ENCODE measurements around the gene PHAF1.

The PHAF1 gene

DNA sequence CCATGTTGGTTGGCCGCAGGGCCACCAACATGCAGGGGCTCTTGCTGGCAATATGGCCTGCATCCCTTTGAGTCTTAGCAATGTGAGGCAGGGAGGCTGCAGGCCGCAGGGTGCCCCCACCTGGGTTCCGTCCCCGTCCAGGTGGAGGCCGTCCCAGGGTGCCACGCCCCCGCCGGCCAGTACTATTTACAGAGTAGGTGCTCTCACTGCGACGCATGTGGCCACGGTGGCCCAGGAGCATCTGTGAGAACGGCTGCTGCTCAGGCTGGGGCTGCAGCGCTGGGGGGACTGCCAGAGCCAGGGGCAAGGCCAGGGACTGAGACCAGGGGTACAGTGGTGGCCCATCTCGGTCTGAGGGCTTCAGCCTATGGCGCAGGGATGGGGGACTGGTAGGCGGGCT is 70.4 kb downstream of the PHAF1 start:
- DNase-seq (ENCODE audit: low read depth): no peak

DNA sequence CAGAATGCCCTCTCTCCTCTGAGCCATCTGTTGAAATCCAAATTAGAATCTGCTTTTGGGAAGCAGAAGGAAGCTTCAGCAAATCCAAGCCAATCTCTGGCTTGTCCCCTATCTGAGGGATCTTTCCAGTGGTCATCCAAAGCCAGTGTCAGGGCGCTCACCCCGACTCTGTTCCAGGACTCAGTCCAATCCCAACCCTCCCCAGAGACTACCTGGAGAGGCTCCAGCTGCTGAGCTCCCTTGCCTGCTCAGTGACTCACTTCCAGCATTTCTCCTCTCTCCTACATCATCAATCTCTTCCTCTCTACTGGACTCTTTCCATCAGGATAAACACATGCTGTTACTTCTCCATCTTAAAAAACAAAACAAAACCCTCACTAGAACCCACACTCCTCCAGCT is 71.6 kb downstream of the PHAF1 start:
- no peak for DNase-seq (ENCODE audit: low read depth)

DNA sequence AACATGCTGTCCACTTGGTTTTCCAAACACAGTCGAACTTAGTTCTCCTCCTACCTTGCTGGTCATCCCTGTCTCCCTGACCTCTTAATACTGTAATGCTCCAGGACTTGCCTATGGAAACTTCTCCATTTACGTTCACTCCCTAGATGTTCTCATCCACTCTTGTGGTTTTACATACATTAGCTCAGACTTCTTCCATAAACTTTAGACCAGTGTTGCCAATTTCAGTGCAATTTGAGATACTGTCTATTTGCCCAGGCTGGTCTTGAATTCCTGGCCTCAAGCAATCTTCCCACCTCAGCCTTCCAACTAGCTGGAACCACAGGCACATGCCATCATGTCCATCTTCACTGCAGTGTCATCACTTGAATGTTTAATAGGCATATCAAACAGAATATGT is 72.5 kb downstream of the PHAF1 start:
- no peak for DNase-seq (ENCODE audit: low read depth)

DNA sequence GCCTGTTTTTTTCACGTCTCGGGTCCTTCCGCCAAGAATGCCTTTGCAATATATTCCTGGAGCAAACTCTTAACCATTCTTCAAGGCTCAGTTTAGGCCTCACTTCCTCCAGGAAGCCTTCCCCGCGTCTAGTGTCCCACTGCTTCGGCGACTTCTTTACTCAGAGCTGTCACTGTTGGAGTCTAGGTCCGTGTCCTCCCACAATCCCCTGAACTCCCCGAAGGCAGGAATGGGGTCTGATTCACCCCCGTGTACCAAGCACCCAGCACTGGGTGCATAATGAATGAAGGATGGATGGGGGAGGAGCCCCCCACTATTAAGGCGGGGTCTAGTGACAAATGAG is 73.5 kb downstream of the PHAF1 start:
- DNase-seq (ENCODE audit: low read depth): no peak

DNA sequence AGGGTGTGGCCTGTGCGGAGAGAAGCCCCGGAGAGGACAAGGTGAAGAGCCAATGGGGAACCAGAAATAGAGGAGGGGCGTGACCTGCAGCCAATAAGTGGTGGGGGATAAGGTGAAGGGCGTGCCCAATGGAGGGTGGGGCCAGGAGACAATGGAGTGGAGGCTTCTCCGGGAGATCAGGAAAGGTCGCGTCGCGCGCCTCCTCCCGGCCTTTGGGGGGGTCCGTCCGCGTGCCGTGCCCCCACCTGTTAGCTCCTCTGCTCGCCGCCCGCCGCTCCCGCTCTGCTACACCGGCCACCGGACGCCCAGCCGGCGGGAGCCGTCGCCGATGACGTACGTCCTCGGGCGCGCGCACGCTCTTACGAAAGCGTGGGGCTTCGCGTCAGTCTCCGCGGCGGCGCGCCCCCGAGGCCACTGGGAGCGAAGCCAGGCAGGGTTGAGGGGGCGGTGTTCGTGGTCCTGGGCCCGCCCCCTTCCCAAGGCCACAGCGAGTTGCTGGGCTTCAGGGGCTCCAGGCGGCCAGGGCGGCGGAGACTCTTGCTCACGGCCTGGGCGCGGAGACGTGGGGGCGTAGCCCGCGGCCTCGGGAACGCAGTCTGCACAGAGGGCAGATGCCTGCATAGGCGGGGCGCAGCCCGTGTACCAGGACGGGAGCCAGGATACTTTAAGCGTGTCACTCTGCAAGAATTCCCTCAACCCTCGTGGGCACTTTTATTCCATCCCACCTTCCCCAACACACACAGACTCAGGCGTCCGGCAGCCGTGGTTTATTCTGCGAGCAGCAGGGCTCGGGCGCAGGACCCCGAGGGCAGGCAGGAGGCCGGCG is 74.1 kb downstream of the PHAF1 start, which contains the start of gene MATCAP1:
Gene MATCAP1, minus strand, starts transcription at position 337 of the 826 bp plus-strand sequence. CDS start 3,353 bp downstream, outside the sequence.
- peak; percentile 93 for DNase-seq (ENCODE audit: low read depth)

DNA sequence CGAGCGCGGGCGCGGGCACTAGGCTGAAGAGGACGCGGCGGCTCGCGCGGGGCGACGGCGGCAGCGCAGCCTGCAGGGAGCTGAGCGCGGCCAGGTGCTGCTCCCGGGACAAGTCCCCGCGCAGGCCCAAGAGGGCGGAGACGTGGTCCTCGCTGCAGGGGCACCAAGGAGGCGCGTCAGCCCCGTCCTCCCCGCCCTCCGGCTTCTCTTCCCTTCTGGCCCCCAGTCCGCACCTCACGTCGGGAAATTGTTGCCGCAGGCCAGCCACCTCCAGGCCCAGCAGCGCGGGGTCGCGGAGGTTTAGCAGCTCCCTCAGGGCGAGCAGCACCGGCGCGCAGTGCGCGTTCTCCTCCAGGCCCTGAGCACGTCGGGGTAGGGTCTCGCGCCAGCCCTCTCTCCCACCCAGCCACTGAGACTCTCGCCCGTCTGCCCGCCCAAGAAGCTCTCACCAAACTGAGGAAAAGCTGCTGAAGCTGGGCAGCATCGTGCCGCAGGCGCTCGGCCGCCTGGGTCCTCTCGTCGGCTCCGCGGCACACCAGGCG is 74.8 kb downstream of the PHAF1 start:
- no peak for DNase-seq (ENCODE audit: low read depth)

DNA sequence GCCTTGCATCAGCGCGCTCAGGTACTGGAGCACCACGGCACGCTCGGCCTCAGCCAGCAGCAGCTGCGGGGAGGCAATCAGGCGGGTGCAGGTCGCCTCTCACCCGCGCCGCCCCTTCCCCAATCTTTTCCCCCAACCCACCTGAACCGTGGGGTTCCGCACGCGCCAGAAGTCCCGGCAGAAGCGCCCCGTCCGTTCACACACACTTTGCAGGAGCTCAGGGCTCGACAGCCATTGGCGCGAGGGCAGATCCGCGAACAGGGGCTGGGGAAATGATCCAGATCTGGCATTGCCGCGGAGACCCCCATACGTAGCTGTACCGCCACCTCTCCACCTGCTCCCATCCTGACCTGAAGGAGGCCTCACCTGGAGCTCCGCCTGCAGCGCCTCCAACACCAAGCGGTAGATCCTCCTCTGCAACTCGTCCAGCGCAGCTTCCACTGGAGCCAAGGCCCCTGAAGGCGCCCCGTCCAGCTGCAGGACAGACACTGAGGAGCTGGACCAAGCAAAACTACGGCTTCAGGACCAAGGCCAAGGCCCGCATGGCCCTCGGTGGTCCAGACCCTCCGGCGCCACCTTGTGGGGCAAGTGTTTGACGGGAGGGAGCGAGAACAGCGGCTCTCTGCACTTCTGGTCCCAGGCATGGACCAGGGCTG is 75.4 kb downstream of the PHAF1 start:
- DNase-seq (ENCODE audit: low read depth): peak; percentile 56

DNA sequence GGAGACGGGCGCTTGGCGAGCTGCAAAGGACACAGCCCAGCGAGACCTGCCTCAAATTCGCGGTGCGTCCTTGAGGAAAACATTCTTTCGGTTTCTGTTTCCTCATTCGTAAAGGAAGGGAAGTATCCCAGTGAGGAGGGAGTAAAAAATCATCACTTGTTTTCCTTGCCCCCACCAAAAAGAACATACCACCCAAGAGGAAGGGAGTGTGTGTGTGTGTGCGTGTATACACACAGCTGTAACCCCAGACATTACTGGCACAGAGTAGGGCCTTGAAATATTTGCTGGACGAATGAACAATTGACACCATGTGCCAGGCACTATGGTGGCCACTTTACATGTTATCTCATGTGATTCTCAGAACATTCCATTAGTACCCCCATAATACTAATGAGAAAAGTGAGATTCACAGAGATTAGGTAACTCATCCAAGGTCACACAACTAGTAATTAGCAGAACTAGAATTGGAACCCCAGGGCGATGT is 76.0 kb downstream of the PHAF1 start:
- no peak for DNase-seq (ENCODE audit: low read depth)

DNA sequence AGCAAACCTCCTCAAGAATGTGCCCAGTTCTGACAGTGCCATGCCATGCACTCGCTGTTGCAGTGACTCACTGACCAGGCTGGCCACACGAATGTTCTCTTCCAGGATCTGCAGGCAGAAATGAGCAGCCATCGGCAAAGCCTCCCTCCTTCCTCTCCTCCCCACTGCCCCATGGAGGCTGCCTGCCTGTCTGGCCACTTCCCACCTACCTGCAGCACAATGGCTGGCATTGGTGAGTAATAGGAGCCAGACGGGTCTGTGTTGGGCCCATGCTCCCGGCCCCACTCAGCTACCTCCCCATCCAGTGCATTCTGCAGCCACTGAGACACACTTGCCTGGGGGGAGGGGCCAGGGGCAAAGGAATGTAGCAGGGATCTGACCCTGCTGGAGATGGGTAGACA is 76.8 kb downstream of the PHAF1 start:
- no peak for DNase-seq (ENCODE audit: low read depth)

DNA sequence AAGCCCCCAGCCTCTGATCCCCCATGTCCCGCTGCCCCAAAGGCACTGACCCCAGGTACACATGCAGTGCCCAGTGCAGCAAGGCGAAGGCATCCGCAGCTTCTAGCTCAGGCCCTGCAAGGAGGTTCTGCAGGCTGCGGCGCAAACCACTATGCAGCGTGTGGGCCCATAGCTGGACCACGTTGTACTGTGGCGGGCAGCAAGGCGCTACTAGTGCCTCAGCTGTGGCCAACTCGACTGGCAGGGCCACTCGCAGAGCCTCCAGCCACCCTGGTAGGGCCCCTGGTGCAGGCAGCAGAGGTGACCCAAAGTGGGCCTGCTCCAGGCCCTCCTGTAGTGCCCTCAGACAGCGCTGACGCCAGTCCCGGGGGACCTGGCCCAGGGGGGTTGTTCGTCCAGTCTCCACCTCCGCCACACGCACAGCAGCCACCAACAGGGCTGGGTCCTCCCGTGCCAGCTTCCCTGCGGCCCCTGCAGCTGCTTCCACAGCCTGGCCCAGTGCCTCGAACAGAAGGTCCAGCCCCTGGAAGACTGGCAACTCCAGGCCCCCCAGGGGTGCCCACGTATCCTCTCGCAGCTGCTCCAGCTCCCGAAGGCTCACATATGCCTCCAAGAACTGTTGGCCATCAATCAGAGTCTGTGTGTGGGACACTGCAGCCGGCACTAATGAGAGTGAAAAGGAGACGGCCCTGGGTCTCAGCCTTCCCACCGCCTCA is 77.6 kb downstream of the PHAF1 start:
- DNase-seq (ENCODE audit: low read depth): no peak

DNA sequence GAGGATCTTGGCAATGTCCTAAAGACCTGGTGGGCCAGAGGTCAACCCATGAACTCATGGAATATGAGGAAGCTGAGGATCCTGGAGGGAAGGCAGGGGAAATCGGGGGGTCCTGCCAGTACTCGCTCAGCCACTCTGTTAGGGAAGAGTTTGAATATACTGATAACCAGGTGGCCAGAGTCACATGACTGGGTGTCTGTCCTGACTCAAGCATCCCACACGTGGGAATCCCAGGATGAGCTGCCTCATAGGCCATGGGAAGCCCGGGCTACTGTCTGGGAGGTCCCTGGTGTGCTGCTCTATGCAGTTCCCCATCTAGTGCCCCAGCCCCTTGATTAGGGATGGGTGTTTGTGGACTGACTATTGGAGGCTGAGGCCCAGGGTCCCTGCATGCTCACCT is 78.6 kb downstream of the PHAF1 start:
- DNase-seq (ENCODE audit: low read depth): no peak

DNA sequence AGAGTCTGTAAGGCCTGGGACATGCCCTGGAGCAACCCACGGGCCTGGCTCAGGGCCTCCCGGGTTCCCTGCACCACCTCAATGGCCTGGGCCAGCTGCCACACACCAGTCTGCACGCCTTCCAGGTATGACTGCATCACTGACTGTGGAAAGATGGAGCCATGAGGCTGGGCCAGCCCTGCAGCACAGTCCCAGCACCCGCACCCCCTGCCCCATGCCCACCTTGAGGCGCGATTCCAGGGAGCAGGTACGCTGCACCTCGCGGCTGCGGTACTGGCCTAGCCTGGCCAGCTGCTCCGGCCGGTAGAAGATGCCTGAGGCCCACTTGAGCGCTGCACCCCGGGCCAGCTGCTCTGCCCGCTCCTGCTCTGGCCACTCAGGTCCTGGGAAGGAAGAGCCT is 79.1 kb downstream of the PHAF1 start:
- DNase-seq (ENCODE audit: low read depth): no peak

DNA sequence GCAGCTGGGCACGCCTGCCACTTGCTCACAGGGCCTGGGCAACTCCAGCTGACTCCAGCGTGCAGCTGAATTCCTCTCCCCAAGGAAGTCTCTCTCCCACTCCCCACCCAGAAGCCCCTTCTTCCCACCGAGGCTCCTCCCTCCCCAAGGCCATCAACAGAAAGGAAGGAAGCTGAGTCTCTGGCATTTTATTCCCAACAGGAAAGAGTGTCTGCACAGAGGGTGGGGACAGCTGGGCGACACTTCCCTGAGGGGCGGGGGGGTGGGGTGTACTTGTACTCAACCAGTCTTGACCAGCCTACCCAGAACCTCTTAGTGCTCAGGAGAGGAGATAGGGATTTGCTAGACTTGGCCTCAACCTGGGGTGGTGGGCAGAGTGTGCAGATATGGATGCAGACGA is 80.3 kb downstream of the PHAF1 start, which contains the start of gene EXOC3L1:
Gene EXOC3L1, minus strand, starts transcription at position 96 of the 400 bp plus-strand sequence. CDS start 460 bp downstream, outside the sequence.
- DNase-seq (ENCODE audit: low read depth): no peak

DNA sequence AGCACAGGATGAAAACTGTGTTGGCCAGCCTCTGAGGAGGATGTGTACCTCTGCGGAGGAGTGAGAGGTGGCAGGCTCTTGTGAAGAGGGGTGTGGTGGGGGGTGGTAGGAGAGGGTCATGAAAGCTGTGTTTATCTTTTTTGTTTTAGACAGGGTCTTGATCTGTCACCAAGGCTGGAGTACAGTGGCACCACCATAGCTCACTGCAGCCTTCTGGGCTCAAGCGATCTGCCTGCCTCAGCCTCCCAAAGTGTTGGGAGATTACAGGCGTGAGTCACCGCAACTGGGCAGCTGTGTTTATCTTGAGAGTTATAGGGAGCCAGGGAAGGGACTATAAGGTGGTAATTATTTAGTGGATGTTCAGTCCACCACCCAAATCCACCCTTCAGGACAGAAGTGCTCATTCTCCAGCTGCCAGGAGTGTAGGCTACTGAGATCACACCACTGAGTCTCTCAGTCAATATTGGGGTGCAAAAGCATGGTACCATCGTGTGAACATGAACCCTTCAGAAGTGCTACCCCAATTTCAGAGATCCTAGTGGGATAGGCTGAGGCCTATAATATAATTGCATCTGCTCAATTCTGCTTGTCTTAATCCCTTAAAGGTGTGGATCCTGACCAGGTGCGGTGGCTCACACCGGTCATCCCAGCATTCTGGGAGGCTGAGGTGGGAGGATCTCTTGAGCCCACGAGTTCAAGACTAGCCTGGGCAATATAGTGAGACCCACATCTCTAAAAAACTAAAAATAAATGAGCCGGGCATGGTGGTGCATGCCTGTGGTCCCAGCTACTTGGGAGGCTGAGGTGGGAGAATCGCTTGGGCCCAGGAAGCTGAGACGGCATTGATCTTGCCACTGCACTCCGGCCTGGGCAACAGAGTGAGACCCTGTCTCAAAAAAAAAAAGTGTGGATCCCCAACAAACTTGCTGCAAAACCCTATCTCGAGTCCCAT is 81.0 kb downstream of the PHAF1 start:
- no peak for DNase-seq (ENCODE audit: low read depth)

DNA sequence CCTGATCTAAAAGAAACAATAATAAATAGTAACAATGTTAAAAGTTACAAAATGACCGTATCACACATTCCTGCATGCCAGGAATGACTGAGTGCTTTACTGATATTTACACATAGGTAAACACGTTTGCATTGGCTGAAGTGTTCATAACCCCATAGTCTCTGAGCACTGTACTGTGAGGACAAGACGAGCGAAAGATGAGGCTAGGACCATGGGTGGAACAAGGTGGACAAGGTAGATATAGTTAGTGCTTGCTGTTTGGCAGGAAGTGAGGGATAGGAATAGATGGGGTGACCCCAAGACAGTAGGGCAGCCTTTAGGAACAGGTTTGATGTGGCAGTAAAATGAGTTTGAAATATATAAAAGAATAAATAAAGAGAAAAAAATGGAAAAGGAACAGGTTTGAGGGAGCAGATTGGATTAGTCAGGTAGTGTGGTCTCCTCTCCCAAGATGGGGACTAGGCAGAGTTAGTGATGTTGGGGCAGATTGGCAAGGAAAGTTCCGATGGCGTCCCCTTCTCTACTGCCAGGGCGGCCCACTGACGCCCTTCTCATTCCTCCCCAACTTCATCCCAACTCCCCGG is 81.8 kb downstream of the PHAF1 start:
- DNase-seq (ENCODE audit: low read depth): no peak

DNA sequence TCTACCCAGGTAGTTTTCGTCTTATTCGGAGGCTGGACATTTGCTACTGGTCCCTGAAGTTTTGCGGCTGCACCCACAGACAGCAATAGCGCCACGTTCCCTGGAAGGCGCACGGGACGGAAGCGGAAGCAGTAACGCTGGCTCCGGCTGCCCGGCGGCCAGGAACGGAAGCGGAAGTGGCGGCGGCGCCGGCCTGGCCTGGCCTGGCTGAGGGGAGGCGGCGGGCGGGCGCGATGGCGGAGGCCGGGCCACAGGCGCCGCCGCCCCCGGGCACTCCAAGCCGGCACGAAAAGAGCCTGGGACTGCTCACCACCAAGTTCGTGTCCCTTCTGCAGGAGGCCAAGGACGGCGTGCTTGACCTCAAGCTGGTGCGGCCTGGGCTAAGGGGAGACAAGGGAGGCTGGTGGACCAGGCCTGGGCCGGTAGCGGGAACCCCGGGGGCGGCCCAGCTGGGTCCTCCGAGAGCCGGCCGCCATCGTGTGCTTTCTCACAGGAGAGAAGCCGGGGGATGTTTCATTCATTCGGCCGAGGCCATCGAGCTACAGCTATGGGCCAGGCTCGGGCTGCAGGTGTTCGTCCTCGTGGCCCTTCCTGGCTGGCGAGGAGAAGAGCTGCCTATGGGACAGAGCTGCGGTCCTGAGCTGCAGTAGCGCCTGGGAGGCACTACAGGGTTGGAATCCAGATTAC is 82.4 kb downstream of the PHAF1 start, which contains the start of gene E2F4:
Gene E2F4, plus strand, starts transcription at position 161 of the 687 bp plus-strand sequence. Its CDS starts 73 bp downstream, at position 234.
- peak; percentile 75 for DNase-seq (ENCODE audit: low read depth)

DNA sequence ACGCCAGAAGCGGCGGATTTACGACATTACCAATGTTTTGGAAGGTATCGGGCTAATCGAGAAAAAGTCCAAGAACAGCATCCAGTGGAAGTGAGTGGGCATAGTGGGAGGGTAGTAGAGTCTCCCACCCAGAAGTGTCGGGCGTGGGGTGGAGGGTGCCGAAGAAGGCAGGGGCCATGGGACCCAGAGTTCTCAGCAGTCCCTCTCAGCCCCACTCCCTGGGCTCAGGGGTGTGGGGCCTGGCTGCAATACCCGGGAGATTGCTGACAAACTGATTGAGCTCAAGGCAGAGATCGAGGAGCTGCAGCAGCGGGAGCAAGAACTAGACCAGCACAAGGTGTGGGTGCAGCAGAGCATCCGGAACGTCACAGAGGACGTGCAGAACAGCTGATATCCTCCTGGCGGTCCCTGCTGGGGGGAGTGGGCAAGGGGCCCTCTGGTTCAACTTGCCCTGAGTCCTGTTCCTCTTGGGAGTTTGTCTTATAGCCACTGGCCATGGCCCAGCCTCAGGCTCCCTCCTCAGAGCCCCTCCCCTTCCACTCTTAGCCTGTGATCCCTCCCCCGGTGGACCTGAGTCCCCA is 83.1 kb downstream of the PHAF1 start:
- no peak for DNase-seq (ENCODE audit: low read depth)

DNA sequence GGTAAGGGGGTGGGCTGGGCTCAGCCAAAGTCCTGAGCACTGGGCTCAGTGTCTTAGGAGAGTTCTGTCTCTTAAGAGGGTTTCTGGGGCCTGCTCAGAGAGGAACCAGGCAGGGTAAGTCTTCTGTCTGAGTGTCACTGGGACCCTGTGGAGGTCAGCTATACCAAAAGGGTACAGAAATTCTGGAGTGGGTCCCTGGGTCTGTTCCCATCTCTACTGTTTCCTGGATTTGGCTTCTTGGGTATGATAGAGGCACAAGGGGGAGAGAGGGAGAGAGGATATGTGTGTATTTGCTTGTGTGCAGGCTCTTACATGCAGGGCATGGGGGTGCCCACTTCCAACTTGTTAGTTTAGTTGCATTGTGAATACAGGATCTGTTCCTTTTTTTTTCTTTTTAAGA is 83.8 kb downstream of the PHAF1 start:
- no peak for DNase-seq (ENCODE audit: low read depth)

DNA sequence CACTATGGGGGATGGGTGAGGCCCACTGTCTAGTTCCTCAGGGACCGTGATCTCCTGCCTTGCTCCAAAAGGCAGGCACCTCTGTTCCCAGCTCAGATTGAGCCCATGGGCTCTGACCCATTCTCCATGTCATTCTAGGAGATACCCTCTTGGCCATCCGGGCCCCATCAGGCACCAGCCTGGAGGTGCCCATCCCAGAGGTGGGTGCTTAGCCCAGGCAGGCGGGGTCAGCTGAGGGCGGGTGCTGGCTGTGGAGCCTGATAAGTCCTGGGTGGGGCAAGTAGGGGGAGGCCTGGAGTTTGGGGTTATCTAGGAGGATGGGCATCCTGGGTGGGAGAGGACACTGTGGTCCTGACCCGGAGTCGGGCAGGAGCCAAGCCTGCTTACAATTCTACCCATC is 84.5 kb downstream of the PHAF1 start:
- DNase-seq (ENCODE audit: low read depth): no peak

DNA sequence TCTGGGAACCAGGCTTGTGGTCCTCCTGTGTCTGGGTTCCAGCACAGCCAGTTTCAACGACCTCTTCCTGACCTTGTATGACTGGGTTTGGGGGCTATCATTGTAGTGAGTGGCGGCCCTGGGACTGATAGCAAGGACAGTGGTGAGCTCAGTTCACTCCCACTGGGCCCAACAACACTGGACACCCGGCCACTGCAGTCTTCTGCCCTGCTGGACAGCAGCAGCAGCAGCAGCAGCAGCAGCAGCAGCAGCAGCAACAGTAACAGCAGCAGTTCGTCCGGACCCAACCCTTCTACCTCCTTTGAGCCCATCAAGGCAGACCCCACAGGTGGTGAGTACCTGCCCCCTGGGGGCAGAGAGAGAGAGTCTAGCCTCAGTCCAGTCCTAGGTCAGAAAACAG is 85.9 kb downstream of the PHAF1 start:
- DNase-seq (ENCODE audit: low read depth): no peak
